AG08396 (cell line): ENCODE results near the gene CLIC6.

Experiments used
- DNase-seq: peaks from one replicate; pipeline ENCODE4 v3.0.0; 2012; ENCODE audit warnings: low spot score, mixed read lengths

Gene CLIC6

GRCh38 chr21:34728479-34728878 lies 59.7 kb downstream of the CLIC6 start:
- no peak for DNase-seq

- no peak for DNase-seq
Measured at GRCh38 chr21:34730194-34730593, 61.4 kb downstream of the CLIC6 start.

GRCh38 chr21:34730756-34731445 lies 62.1 kb downstream of the CLIC6 start:
- no peak for DNase-seq

- no peak for DNase-seq
Measured at GRCh38 chr21:34732388-34732821, 63.6 kb downstream of the CLIC6 start.

GRCh38 chr21:34733852-34734251 lies 65.1 kb downstream of the CLIC6 start:
- DNase-seq: no peak

- no peak for DNase-seq
Measured at GRCh38 chr21:34734696-34735095, 65.9 kb downstream of the CLIC6 start.

- DNase-seq: peak; percentile 21
Measured at GRCh38 chr21:34736116-34736874, 67.5 kb downstream of the CLIC6 start.

- no peak for DNase-seq
Measured at GRCh38 chr21:34737115-34737514, 68.3 kb downstream of the CLIC6 start.

DNA sequence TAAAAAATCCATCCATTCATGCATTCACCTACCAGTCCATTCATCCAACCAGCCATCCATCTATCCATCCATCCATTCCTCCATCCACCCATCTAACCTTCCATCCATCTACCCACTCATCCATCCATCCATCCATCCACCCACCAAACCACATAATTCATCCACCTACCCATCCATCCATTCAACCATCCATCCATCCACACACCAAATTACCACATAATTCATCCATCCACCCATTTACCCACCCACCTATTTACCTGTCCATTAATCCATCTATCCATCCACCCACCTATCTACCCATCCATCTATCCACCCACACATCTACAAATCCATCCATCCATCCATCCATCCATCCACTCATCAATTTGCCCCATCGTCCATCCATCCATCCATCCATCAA lies 71.4 kb downstream of the CLIC6 start:
- DNase-seq: no peak

DNA sequence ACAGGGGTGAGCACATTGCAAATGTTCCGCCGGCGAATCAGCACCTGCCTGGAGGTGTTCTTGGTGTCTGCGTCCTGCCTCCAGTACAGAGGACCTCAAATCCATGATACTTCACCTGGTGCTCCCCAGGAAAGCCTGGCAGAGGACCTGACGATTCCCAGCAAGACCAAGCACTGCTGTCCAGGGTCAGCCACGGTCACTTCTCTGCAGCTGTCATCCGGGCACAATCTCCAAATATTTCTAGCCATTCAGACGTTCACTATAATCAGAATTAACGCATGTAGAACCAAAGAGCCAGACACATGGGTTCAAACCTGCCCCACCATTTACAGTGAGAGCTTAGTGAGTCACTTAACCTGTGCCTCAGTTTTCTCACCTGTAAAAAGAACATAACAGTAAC lies 74.5 kb downstream of the CLIC6 start:
- DNase-seq: no peak

- DNase-seq: peak; percentile 57
Measured at GRCh38 chr21:34743831-34744230, 75.0 kb downstream of the CLIC6 start.

GRCh38 chr21:34744801-34745200 lies 76.0 kb downstream of the CLIC6 start:
- no peak for DNase-seq

DNA sequence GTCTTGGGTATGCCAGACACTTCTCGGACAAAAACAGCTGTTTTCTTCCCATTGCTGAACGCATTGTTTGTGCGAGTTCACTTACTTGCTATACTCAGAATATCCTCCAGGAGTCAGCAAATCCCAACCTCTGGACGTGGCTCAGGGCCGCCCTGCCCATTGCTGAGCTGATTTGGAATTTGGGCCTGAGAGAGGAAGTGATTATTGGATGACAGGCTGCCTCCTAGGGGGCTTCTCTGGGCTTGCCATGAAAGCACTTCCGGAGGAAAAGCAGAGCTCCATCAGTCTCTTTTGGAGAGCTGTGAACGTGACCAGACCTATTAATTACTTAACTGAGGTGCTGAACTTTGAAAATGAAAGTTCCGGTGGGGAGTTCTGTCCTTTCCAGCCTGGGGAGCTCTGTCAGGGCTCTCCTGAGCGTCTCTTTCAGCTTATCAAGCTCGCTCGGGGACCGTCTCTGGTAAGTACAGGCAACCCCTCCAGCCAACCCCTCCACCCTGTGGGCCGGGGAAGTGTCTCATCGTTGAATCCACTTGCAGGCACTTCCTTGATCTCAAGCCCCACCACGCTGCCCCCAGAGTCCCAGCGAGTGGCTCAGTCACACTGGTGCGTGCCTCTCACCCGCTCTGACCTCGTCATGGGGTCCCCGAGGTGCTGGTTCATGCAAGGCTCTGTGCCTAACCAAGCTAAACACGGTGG lies 76.9 kb downstream of the CLIC6 start:
- peak; percentile 83 for DNase-seq

GRCh38 chr21:34748862-34749261 lies 80.1 kb downstream of the CLIC6 start:
- no peak for DNase-seq

DNA sequence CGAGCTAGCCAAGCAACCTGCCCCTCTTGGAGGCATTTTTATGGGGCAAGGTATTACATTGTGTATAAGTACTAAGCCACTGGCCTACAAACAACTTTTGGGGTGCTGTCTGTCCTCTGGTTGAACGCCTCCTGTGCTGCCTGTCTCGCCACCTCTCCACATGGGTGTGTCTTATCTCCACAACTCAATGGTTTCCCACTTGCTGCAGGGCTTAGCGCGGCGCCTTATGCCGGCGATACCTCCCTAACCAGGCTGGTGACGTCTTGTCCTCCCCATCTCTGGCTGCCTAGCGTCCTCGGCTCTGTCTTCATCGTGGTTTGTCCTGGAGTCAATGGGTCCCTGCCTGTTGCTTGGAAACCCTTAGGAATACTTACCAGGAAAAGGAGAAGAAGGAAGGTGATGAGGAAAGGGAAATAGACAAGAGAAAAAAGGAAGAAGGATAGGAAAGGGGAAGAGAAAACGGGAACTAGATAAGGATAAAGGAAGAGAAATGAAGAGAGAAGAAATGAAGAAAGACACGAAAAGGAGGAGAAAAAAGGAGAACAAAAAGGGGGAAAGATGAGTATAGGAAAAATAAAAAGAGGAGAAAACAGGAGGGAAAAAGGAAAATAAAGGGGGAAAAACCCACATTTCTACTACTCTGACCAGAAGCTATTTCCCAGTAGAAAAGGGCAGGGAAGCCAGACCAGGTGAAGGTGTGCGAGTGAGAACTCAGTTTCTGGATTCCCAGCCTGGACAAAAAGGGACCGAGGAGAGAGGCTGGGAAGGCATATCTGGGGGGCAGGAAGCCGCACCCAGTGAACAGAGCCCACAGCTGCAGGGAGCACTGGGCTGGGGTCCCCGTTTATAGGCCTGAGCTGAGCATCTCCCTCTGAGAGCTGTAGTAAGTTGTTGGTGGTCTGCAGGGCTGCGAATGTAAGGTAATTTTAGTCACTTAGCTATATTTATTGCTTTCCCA lies 86.2 kb downstream of the CLIC6 start:
- DNase-seq: no peak

DNA sequence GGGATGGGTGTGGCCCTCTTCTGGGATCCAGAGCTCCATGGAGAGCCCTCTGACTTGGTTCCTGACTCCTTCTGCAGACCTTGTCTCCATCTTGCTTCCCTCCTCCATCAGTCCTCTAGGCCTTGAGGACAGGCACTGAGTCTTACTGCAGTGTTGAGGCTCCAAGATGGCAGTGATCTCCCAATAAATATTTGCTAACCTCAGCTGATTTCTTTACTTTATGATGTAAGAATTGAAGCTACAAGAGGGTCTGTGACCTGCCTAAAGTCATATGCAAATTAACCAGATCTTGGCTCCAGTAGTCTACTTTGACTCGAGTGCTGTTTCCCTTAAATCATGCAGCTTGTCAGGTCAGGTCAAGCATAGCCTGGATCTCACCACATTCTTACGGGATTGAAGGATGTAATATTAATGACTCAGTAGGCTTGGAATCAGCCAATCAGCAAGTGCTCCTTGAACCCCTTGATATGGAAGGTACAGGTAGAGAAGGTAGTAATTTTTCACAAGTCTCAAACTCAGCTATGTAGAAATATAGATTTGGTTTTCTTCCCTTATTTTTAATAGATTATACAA lies 93.0 kb downstream of the CLIC6 start:
- no peak for DNase-seq

DNA sequence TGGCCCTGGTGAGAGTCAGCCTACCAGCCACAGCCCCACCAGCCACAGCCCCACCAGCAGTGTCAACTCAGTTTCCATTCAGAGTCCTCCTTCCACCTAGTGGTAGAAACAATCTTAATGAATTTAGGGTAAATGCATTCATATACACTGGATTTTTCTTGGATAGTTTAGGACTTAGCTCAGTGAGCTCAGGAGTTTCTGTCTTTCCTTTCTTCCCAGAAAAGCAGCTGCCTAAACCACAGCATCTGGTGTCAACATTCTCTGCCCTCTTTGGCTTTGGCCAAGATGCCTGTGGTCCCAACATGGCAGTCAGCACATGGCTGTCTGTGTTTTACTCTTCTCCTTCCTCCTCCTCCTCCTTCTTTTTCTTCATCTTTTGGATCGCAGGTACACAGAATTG lies 94.0 kb downstream of the CLIC6 start:
- DNase-seq: peak; percentile 49

GRCh38 chr21:34764715-34765284 lies 96.0 kb downstream of the CLIC6 start:
- DNase-seq: no peak

- no peak for DNase-seq
Measured at GRCh38 chr21:34765619-34766018, 96.8 kb downstream of the CLIC6 start.

DNA sequence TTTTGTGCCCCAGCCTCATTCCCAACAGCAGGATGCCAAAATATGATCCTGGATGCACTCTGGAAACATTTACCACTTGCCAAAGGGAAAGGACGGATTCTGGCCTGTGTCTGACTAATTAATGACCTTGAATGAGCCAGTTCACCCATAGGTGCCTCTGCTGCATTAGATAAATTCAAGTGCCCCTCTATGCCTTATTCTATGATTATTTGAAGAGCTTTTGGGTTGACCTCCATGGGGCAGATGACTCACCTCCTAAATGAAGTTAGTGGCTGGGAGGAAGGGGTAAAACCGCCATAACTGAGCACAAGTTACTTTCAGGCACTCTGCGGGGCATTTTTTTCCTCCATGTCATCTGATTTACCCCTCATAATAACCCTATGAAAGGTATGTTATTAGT lies 98.1 kb downstream of the CLIC6 start:
- DNase-seq: no peak
